HCT116 (cell line): Measurements from ENCODE around the gene PIGL. TPM values are rescaled to one million over a fixed set of nuclear protein-coding genes. Genes with fewer than 3 reads are reported as not detected.

Experiments
- ATAC-seq: fragments of 200-7000 bp; cut with Tn5 transposase; 2 replicates; pipeline ENCODE4 v1.9.1; 2020; ENCODE audit warnings: mild to moderate bottlenecking, moderate library complexity
- BruUV-seq: library from RNA; stranded (reverse); fragments of 400-500 nt; replicated peaks from 2 replicates; lab custom pipeline; 2021; lab: Mats Ljungman, UMichigan
- CTCF ChIA-PET: fragments of 300-600 bp; sonication (Branson Sonifier 250); formaldehyde crosslinking; loops from one replicate; lab custom pipeline; 2021; ENCODE audit warnings: antibody characterized with exemption; lab: Charles Lee
- POLR2A ChIA-PET: fragments of 300-600, 350-600 bp; sonication (Branson Sonifier 250); formaldehyde crosslinking; loops from one replicate; lab custom pipeline; 2021; ENCODE audit warnings: antibody characterized with exemption; lab: Charles Lee
- RAD21 ChIA-PET, 2 experiments: fragments of 300-600 bp; sonication (Branson Sonifier 250); formaldehyde crosslinking; loops; one replicate each; lab custom pipeline; 2023; ENCODE audit warnings: low total read pairs in 2 of 2; ENCODE audit not compliant: uncharacterized antibody in 2 of 2, unreplicated experiment in 2 of 2, low non-redundant PET in 1 of 2; lab: Charles Lee
- DNase-seq: peaks from one replicate; pipeline ENCODE4 v3.0.0-alpha.2; 2010; ENCODE audit warnings: low read depth, low spot score
- H2AFZ ChIP-seq: fragments of 200-600 bp; shearing (Covaris generic), sonication (generic); 2 replicates; pipeline ENCODE4 v1.6.1; 2017; ENCODE audit warnings: low read depth, mixed run types, mixed read lengths, antibody characterized with exemption, low read length; ENCODE audit not compliant: poor library complexity, severe bottlenecking
- H3K27ac ChIP-seq: 2 replicates; pipeline ENCODE4 v1.5.1; 2012; ENCODE audit warnings: low read depth, low read length
- H3K27me3 ChIP-seq: fragments of 200-600 bp; sonication (generic); 2 replicates; pipeline ENCODE4 v1.6.1; 2016; ENCODE audit warnings: mixed run types, low read length, mixed read lengths; ENCODE audit not compliant: insufficient read depth
- H3K36me3 ChIP-seq, 2 experiments: fragments of 200-500 bp in 1 of 2; fragments of 200-600 bp in 1 of 2; sonication (Bioruptor generic) in 1 of 2; sonication (generic) in 1 of 2; 2 replicates each; pipeline versions ENCODE4 v1.5.1 to v1.6.1; 2014 to 2016; ENCODE audit warnings: low read length in 2 of 2, inconsistent platforms in 1 of 2, mixed read lengths in 1 of 2, mixed run types in 1 of 2; ENCODE audit not compliant: insufficient read depth in 2 of 2, control insufficient read depth in 1 of 2
- H3K4me1 ChIP-seq, 2 experiments: fragments of 200-600 bp in 1 of 2; sonication (generic) in 1 of 2; 2 replicates each; pipeline versions ENCODE4 v1.5.1 to v1.6.1; 2012 to 2017; ENCODE audit warnings: low read length in 2 of 2, inconsistent platforms in 1 of 2, mild to moderate bottlenecking in 1 of 2, mixed read lengths in 1 of 2, mixed run types in 1 of 2, moderate library complexity in 1 of 2; ENCODE audit not compliant: insufficient read depth in 2 of 2, control insufficient read depth in 1 of 2
- H3K4me2 ChIP-seq: fragments of 200-600 bp; sonication (generic); 2 replicates; pipeline ENCODE4 v1.6.1; 2017; ENCODE audit warnings: mixed run types, low read length, mixed read lengths
- H3K4me3 ChIP-seq, 2 experiments: fragments of 200-600 bp in 1 of 2; sonication (generic) in 1 of 2; replicated peaks in 1 of 2; 2 replicates each; pipeline ENCODE4 v1.5.1; 2011 to 2016; ENCODE audit warnings: low read length in 2 of 2, control low read depth in 1 of 2, low read depth in 1 of 2, mild to moderate bottlenecking in 1 of 2, mixed read lengths in 1 of 2, mixed run types in 1 of 2
- H3K79me2 ChIP-seq: fragments of 200-600 bp; sonication (generic); 2 replicates; pipeline ENCODE4 v1.6.1; 2017; ENCODE audit warnings: mild to moderate bottlenecking, mixed run types, low read length, moderate library complexity, mixed read lengths; ENCODE audit not compliant: insufficient read depth
- H3K9ac ChIP-seq: fragments of 200-600 bp; sonication (generic); 2 replicates; pipeline ENCODE4 v1.6.1; 2016; ENCODE audit warnings: low read length, mixed read lengths
- H3K9me2 ChIP-seq: fragments of 200-600 bp; sonication (generic), shearing (Covaris generic); 2 replicates; pipeline ENCODE4 v1.6.1; 2017; ENCODE audit warnings: mixed run types, mild to moderate bottlenecking, moderate library complexity; ENCODE audit not compliant: insufficient read depth
- H3K9me3 ChIP-seq, 2 experiments: fragments of 200-500 bp in 1 of 2; fragments of 200-600 bp in 1 of 2; sonication (Bioruptor generic) in 1 of 2; sonication (generic) in 1 of 2; 2 replicates each; pipeline ENCODE4 v1.6.1; 2014 to 2017; ENCODE audit warnings: low read length in 2 of 2, mixed read lengths in 2 of 2, inconsistent platforms in 1 of 2, low read depth in 1 of 2, mild to moderate bottlenecking in 1 of 2, mixed run types in 1 of 2, moderate library complexity in 1 of 2; ENCODE audit not compliant: control insufficient read depth in 1 of 2, insufficient read depth in 1 of 2
- H4K20me1 ChIP-seq: fragments of 200-600 bp; sonication (generic), shearing (Covaris generic); 2 replicates; pipeline ENCODE4 v1.6.1; 2017; ENCODE audit warnings: mixed run types, mild to moderate bottlenecking, moderate library complexity; ENCODE audit not compliant: insufficient read depth
- ATF3 ChIP-seq: IDR thresholded peaks from 2 replicates; pipeline ENCODE4 v1.6.1; 2012
- CBX3 ChIP-seq: IDR thresholded peaks from 2 replicates; pipeline ENCODE4 v1.6.1; 2012; ENCODE audit warnings: low read depth
- CEBPB ChIP-seq: IDR thresholded peaks from 2 replicates; pipeline ENCODE4 v1.6.1; 2012; ENCODE audit warnings: low read depth
- EGR1 ChIP-seq: IDR thresholded peaks from 2 replicates; pipeline ENCODE4 v1.6.1; 2012; ENCODE audit warnings: low read depth
- ELF1 ChIP-seq: IDR thresholded peaks from 2 replicates; pipeline ENCODE4 v1.6.1; 2012; ENCODE audit warnings: low read depth, borderline replicate concordance
- EZH2 ChIP-seq: fragments of 200-600 bp; sonication (generic); IDR thresholded peaks from 2 replicates; pipeline ENCODE4 v1.6.1; 2017; ENCODE audit warnings: antibody characterized with exemption, mixed run types
- EZH2phosphoT487 ChIP-seq: fragments of 200-600 bp; IDR thresholded peaks from 2 replicates; pipeline ENCODE4 v1.6.1; 2018; ENCODE audit warnings: antibody characterized with exemption, borderline replicate concordance
- RAD21 ChIP-seq: IDR thresholded peaks from 2 replicates; pipeline ENCODE4 v1.6.1; 2012; ENCODE audit warnings: low read depth, mild to moderate bottlenecking
- REST ChIP-seq: IDR thresholded peaks from 2 replicates; pipeline ENCODE4 v1.6.1; 2012; ENCODE audit warnings: low read depth
- SIN3A ChIP-seq: IDR thresholded peaks from 2 replicates; pipeline ENCODE4 v1.6.1; 2012; ENCODE audit warnings: low read depth
- SP1 ChIP-seq: IDR thresholded peaks from 2 replicates; pipeline ENCODE4 v1.6.1; 2012; ENCODE audit warnings: low read depth
- TCF7L2 ChIP-seq: IDR thresholded peaks from 2 replicates; pipeline ENCODE4 v1.7.0; 2011; ENCODE audit warnings: borderline replicate concordance, inconsistent platforms; ENCODE audit not compliant: insufficient read depth, insufficient read length; ENCODE audit errors: extremely low read depth
- YY1 ChIP-seq: IDR thresholded peaks from 2 replicates; pipeline ENCODE4 v1.6.1; 2011; ENCODE audit warnings: low read length, low read depth, moderate library complexity, mild to moderate bottlenecking; ENCODE audit not compliant: insufficient replicate concordance; ENCODE audit errors: extremely low read depth
- ZFX ChIP-seq: fragments of 450-650 bp; IDR thresholded peaks from 2 replicates; pipeline ENCODE4 v1.6.1; 2017
- ZNF274 ChIP-seq: fragments of 200-500 bp; sonication (Bioruptor generic); IDR thresholded peaks from 2 replicates; pipeline ENCODE4 v1.6.1; 2014; ENCODE audit warnings: mild to moderate bottlenecking, low read depth, low read length, inconsistent platforms
- intact Hi-C: fragments of 100-400 bp; cut with micrococcal nuclease; formaldehyde crosslinking; loops from 2 replicates; pipeline ENCODE4 v1.10.0; 2022
- total RNA-seq: library from RNA; stranded (reverse); gene quantifications from one replicate; pipeline ENCODE4 v1.2.1, GENCODE V29; 2021; ENCODE audit not compliant: unreplicated experiment

The PIGL gene
- total RNA-seq, 1 experiment from 2014 or later: 36.8 TPM

GRCh38 chr17:16346721-16347271, 129.8 kb downstream of the PIGL start:
- TF ChIP-seq ZFX: no peak
- no peak for TF ChIP-seq TCF7L2
- TF ChIP-seq EZH2phosphoT487: no peak
- Histone ChIP-seq H3K36me3 (peaks cover 13 to 19% of the 10 kb centered on the region in 2 experiments; a peak in 3 of 4 replicates), H3K4me1 (peaks cover 7 to 9% of the 10 kb centered on the region in 2 experiments), H3K4me2 (no peak overlapping the region), H3K9me3 (no peaks in the 10 kb centered on the region), H3K9ac (no peak overlapping the region), H3K4me3 (no peak overlapping the region), H3K27ac (no peak overlapping the region), H3K27me3 (no peaks in the 10 kb centered on the region), H3K79me2 (peaks cover 27% of the 10 kb centered on the region), H4K20me1 (peaks cover 4% of the 10 kb centered on the region; the same call in 1 of the 2 replicates), H2AFZ (no peak overlapping the region), H3K9me2 (no peaks in the 10 kb centered on the region)
- no TSS peak for BruUV-seq
- ATAC-seq (0 out of 2 replicates have a peak, but pooled peaks have one; percentile 13), DNase-seq (no peak)
- intact Hi-C loops: no loop called here
- RAD21 ChIA-PET: interaction anchor here in 1 of 2 experiments (1.2 kb wide), 1 partner anchor 60 kb away, joined by 3 read pairs; no protein-coding TSS in a partner anchor
- CTCF ChIA-PET: no interaction called here
- POLR2A ChIA-PET: no interaction called here

- DNase-seq (no peak), ATAC-seq (no peak)
- H3K79me2 ChIP-seq: peaks cover 39% of the 10 kb centered on the region
- intact Hi-C loops: no loop called here
- no peaks in the 10 kb centered on the region for H3K9me3 ChIP-seq
- H3K4me1 ChIP-seq: peaks cover 9 to 14% of the 10 kb centered on the region in 2 experiments
- no peak overlapping the region for H3K4me3 ChIP-seq
- no peak overlapping the region for H3K4me2 ChIP-seq
- H3K36me3 ChIP-seq: peaks cover 13 to 19% of the 10 kb centered on the region in 2 experiments; a peak in 3 of 4 replicates
- H3K9me2 ChIP-seq: no peaks in the 10 kb centered on the region
- CTCF ChIA-PET: no interaction called here
- RAD21 ChIA-PET: no interaction called here
- H3K9ac ChIP-seq: no peak overlapping the region
- no TSS peak for BruUV-seq
- peaks cover 4% of the 10 kb centered on the region; the same call in 1 of the 2 replicates for H4K20me1 ChIP-seq
- no peaks in the 10 kb centered on the region for H3K27me3 ChIP-seq
- H3K27ac ChIP-seq: no peak overlapping the region
- no peak overlapping the region for H2AFZ ChIP-seq
- POLR2A ChIA-PET: no interaction called here
- no peak for TF ChIP-seq ATF3
- no peak for TF ChIP-seq SIN3A
- no peak for TF ChIP-seq EGR1
- TF ChIP-seq CBX3: no peak
- no peak for TF ChIP-seq SP1
- TF ChIP-seq EZH2: no peak
- no peak for TF ChIP-seq REST
- no peak for TF ChIP-seq ZFX
- TF ChIP-seq ELF1: no peak
- TF ChIP-seq TCF7L2: no peak
- no peak for TF ChIP-seq CEBPB
- no peak for TF ChIP-seq ZNF274
- no peak for TF ChIP-seq EZH2phosphoT487
- TF ChIP-seq RAD21: no peak
- no peak for TF ChIP-seq YY1
Observed at GRCh38 chr17:16348586-16348985, 131.6 kb downstream of the PIGL start.
